Chondrocyte (in vitro differentiated cells): ENCODE data around the gene FGF4. TPM values are rescaled to one million over a fixed set of nuclear protein-coding genes. Genes with fewer than 3 reads are reported as not detected.

ENCODE experiments used
- DNase-seq: peaks from one replicate; pipeline ENCODE4 v3.0.0; 2021; ENCODE audit warnings: mixed read lengths, low spot score
- H3K27ac Mint-ChIP-seq: one replicate; pipeline ENCODE4 v1.8.0; 2021; ENCODE audit warnings: mild to moderate bottlenecking, moderate library complexity, mixed read lengths; ENCODE audit not compliant: unreplicated experiment
- H3K27me3 Mint-ChIP-seq: 2 replicates; pipeline ENCODE4 v1.8.0; 2021; ENCODE audit warnings: low read depth, mixed read lengths
- H3K36me3 Mint-ChIP-seq: 2 replicates; pipeline ENCODE4 v1.8.0; 2021; ENCODE audit warnings: low read depth, mixed read lengths
- H3K4me1 Mint-ChIP-seq: 2 replicates; pipeline ENCODE4 v1.8.0; 2021; ENCODE audit warnings: low read depth, mild to moderate bottlenecking, mixed read lengths
- H3K4me3 Mint-ChIP-seq: one replicate; pipeline ENCODE4 v1.8.0; 2021; ENCODE audit warnings: mild to moderate bottlenecking, moderate library complexity, mixed read lengths; ENCODE audit not compliant: unreplicated experiment
- H3K9me3 Mint-ChIP-seq: 2 replicates; pipeline ENCODE4 v1.8.0; 2021; ENCODE audit warnings: low read depth, mixed read lengths
- total RNA-seq: library from RNA; stranded (reverse); gene quantifications from 3 replicates; pipeline ENCODE4 v1.2.1, GENCODE V29; 2021
- TF ChIP-seq, protein P1 (sequence below): fragments of 200-600 bp; sonication (generic); IDR thresholded peaks from 2 replicates; pipeline ENCODE4 v1.5.0; 2021; ENCODE audit warnings: antibody characterized with exemption, mild to moderate bottlenecking, moderate library complexity

The FGF4 gene
- total RNA-seq, 1 donor from 2014 or later: not detected

- Mint-ChIP-seq H3K4me1 (no peaks in the 10 kb centered on the region), H3K27me3 (peaks cover 37% of the 10 kb centered on the region), H3K27ac (no peak overlapping the region)
Observed at GRCh38 chr11:69815973-69816372, 40.8 kb upstream of the FGF4 start.

DNA sequence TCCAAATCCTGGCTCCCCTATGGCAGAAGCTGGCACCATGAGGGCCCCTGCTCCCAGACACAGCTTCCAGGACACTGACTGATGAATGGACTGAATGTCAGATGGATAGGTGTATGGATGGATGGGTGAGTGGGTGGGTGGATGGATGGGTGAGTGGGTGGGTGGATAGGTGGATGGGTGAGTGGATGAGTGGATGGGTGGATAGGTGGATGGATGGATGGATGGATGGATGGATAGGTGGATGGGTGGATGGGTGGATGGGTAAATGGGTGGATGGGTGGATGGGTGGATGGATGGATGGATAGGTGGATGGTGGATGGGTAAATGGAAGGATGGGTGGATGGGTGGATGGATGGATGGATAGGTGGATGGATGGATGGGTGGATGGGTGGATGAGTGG lies 39.8 kb upstream of the FGF4 start:
- Mint-ChIP-seq H3K27ac (no peak overlapping the region), H3K4me3 (no peak overlapping the region), H3K27me3 (peaks cover 26% of the 10 kb centered on the region), H3K36me3 (peaks cover 2% of the 10 kb centered on the region), H3K9me3 (no peaks in the 10 kb centered on the region), H3K4me1 (no peaks in the 10 kb centered on the region)
- DNase-seq: no peak
- TF ChIP-seq, protein P1, sequence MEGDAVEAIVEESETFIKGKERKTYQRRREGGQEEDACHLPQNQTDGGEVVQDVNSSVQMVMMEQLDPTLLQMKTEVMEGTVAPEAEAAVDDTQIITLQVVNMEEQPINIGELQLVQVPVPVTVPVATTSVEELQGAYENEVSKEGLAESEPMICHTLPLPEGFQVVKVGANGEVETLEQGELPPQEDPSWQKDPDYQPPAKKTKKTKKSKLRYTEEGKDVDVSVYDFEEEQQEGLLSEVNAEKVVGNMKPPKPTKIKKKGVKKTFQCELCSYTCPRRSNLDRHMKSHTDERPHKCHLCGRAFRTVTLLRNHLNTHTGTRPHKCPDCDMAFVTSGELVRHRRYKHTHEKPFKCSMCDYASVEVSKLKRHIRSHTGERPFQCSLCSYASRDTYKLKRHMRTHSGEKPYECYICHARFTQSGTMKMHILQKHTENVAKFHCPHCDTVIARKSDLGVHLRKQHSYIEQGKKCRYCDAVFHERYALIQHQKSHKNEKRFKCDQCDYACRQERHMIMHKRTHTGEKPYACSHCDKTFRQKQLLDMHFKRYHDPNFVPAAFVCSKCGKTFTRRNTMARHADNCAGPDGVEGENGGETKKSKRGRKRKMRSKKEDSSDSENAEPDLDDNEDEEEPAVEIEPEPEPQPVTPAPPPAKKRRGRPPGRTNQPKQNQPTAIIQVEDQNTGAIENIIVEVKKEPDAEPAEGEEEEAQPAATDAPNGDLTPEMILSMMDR: no peak

More at GRCh38 chr11:69815973-69816372, 40.8 kb upstream of the FGF4 start:
- Mint-ChIP-seq H3K36me3 (peaks cover 3% of the 10 kb centered on the region), H3K9me3 (no peaks in the 10 kb centered on the region), H3K4me3 (no peak overlapping the region)
- TF ChIP-seq, protein P1: no peak
- no peak for DNase-seq

DNA sequence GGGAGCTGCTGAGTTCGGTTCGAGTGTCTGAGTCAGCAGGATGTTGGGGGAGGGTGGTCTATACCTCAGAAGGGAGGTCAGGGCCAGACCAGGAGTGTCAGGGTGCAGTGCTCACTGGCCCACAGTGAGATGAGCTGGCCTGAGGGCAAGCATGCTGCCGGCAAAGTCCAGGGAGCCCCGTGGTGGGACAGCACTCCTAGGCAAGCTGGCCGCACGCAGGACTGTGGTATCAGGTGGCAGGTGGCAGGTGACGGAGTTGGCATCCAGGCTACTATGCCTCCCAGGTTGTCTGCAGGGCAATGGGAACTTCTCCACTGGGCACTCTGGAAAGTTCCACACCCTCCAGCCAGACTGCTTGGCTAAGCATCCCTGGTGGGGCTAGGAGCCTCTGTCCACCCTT lies 39.3 kb upstream of the FGF4 start:
- no peak for DNase-seq
- peaks cover 26% of the 10 kb centered on the region for H3K27me3 Mint-ChIP-seq
- no peaks in the 10 kb centered on the region for H3K9me3 Mint-ChIP-seq
- TF ChIP-seq, protein P1: no peak
- H3K4me3 Mint-ChIP-seq: no peak overlapping the region
- H3K36me3 Mint-ChIP-seq: no peaks in the 10 kb centered on the region
- peaks cover 4% of the 10 kb centered on the region for H3K4me1 Mint-ChIP-seq
- no peak overlapping the region for H3K27ac Mint-ChIP-seq

DNA sequence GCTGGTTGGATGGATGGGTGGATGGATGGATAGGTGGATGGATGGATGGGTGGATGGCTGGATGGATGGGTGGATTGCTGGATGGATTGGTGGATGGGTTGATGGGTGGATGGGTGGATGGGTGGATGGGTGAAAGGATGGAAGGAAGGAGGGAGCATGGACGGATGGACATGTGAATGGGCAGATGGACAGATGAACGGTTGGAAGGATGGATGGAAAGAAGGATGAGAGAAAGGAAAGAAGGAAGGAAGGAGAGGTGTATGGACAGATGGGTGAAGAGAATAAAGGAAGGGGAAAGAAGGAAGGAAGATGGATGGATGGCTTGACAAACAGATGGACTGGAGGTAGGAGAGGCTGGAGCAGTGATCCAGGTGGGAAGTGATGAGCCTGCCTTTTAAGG lies 38.7 kb upstream of the FGF4 start:
- Mint-ChIP-seq H3K4me3 (no peak overlapping the region), H3K27ac (no peak overlapping the region), H3K9me3 (no peaks in the 10 kb centered on the region), H3K4me1 (peaks cover 5% of the 10 kb centered on the region), H3K36me3 (no peaks in the 10 kb centered on the region), H3K27me3 (peaks cover 26% of the 10 kb centered on the region)
- no peak for DNase-seq
- TF ChIP-seq, protein P1: no peak

GRCh38 chr11:69812946-69813345 lies 37.8 kb upstream of the FGF4 start:
- H3K4me1 Mint-ChIP-seq: peaks cover 10% of the 10 kb centered on the region
- peaks cover 26% of the 10 kb centered on the region for H3K27me3 Mint-ChIP-seq
- H3K4me3 Mint-ChIP-seq: no peak overlapping the region
- H3K9me3 Mint-ChIP-seq: no peaks in the 10 kb centered on the region
- TF ChIP-seq, protein P1: no peak
- no peak for DNase-seq
- no peaks in the 10 kb centered on the region for H3K36me3 Mint-ChIP-seq
- no peak overlapping the region for H3K27ac Mint-ChIP-seq
